Parathyroid adenoma (tissue), 2 donors: ENCODE results near the gene HELZ.
"Not testable (repeated sequence)": the region's sequence is repeated elsewhere in the genome, so short reads cannot be mapped to it uniquely, and the experiment has no call there.

Experiments
- H2AFZ ChIP-seq: fragments of 300-600 bp; sonication (generic); one replicate; pipeline ENCODE4 v1.7.0; 2017; ENCODE audit warnings: antibody characterized with exemption, mild to moderate bottlenecking
- H3K27ac ChIP-seq: fragments of 300-600 bp; sonication (generic); one replicate; pipeline ENCODE4 v1.7.0; 2017
- H3K27me3 ChIP-seq: fragments of 300-600 bp; sonication (generic); one replicate; pipeline ENCODE4 v1.7.0; 2017; ENCODE audit warnings: low read length; ENCODE audit not compliant: control insufficient read depth, insufficient read depth
- H3K36me3 ChIP-seq: fragments of 300-600 bp; sonication (generic); one replicate; pipeline ENCODE4 v1.7.0; 2017; ENCODE audit warnings: low read length; ENCODE audit not compliant: control insufficient read depth, insufficient read depth
- H3K4me1 ChIP-seq: fragments of 300-600 bp; sonication (generic); one replicate; pipeline ENCODE4 v1.7.0; 2017; ENCODE audit warnings: control low read depth
- H3K4me2 ChIP-seq: fragments of 300-600 bp; sonication (generic); one replicate; pipeline ENCODE4 v1.7.0; 2017; ENCODE audit warnings: low read length
- H3K4me3 ChIP-seq: fragments of 300-600 bp; sonication (generic); one replicate; pipeline ENCODE4 v1.7.0; 2017; ENCODE audit warnings: low read depth, low read length
- H3K79me2 ChIP-seq: fragments of 300-600 bp; sonication (generic); one replicate; pipeline ENCODE4 v1.7.0; 2017; ENCODE audit warnings: control low read depth
- H3K9ac ChIP-seq: fragments of 300-600 bp; sonication (generic); one replicate; pipeline ENCODE4 v1.7.0; 2017; ENCODE audit warnings: mild to moderate bottlenecking
- H3K9me3 ChIP-seq: fragments of 300-600 bp; sonication (generic); one replicate; pipeline ENCODE4 v1.7.0; 2017; ENCODE audit warnings: low read length; ENCODE audit not compliant: control insufficient read depth
- TF ChIP-seq, protein P1 (sequence below): fragments of 300-600 bp; sonication (generic); IDR thresholded peaks from one replicate; pipeline ENCODE4 v1.7.0; 2017; ENCODE audit warnings: antibody characterized with exemption, mild to moderate bottlenecking
- donor health status: primary hyperparathyroidism.

The HELZ gene

DNA sequence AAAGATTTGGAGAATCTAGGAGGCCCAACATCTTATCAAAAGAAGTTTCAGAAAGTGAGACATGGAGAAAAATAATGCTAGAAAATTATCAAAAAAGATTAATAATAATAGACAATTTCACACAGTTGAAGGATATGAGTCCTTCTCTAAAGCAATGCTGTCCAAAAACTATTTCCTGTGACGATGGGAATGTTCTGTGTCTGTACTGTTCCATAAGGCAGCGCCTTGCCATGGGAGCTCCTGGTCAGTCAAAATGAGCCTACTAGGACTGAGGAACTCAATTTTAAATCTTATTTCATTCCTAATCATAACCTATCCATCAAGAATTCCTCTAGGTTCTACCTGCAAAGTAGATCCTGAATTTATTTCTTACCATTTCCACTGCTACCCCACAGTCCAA, 151.6 kb downstream of the HELZ start:
- no peak overlapping the region for H3K4me2 ChIP-seq
- H3K4me3 ChIP-seq, result no peak overlapping the region
- H3K4me1 ChIP-seq, result no peaks in the 10 kb centered on the region
- TF ChIP-seq, protein P1, sequence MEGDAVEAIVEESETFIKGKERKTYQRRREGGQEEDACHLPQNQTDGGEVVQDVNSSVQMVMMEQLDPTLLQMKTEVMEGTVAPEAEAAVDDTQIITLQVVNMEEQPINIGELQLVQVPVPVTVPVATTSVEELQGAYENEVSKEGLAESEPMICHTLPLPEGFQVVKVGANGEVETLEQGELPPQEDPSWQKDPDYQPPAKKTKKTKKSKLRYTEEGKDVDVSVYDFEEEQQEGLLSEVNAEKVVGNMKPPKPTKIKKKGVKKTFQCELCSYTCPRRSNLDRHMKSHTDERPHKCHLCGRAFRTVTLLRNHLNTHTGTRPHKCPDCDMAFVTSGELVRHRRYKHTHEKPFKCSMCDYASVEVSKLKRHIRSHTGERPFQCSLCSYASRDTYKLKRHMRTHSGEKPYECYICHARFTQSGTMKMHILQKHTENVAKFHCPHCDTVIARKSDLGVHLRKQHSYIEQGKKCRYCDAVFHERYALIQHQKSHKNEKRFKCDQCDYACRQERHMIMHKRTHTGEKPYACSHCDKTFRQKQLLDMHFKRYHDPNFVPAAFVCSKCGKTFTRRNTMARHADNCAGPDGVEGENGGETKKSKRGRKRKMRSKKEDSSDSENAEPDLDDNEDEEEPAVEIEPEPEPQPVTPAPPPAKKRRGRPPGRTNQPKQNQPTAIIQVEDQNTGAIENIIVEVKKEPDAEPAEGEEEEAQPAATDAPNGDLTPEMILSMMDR, result no peak
- H3K79me2 ChIP-seq, result peaks cover 7% of the 10 kb centered on the region
- no peaks in the 10 kb centered on the region for H3K27me3 ChIP-seq
- no peak overlapping the region for H3K27ac ChIP-seq
- H3K9ac ChIP-seq, result no peak overlapping the region
- H3K9me3 ChIP-seq, result no peaks in the 10 kb centered on the region
- no peaks in the 10 kb centered on the region for H3K36me3 ChIP-seq
- no peak overlapping the region for H2AFZ ChIP-seq

DNA sequence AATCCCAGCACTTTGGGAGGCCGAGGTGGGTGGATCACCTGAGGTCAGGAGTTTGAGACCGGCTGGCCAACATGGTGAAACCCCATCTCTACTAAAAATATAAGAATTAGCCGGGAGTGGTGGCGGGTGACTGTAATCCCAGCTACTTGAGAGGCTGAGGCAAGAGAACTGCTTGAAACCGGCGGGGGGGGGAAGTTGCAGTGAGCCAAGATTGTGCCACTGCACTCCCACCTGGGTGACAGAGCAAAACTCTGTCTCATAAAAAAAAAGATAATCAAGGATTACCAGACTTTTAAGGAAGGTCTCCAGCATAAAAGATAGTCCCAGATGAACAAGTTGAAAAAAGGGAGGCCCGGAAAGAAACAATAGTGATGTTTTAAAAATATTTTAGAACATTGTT, 152.3 kb downstream of the HELZ start:
- not testable (repeated sequence) for H3K27me3 ChIP-seq, H3K9ac ChIP-seq, H3K4me2 ChIP-seq, H3K4me1 ChIP-seq, H2AFZ ChIP-seq, H3K27ac ChIP-seq, H3K4me3 ChIP-seq, H3K79me2 ChIP-seq, H3K36me3 ChIP-seq, H3K9me3 ChIP-seq

DNA sequence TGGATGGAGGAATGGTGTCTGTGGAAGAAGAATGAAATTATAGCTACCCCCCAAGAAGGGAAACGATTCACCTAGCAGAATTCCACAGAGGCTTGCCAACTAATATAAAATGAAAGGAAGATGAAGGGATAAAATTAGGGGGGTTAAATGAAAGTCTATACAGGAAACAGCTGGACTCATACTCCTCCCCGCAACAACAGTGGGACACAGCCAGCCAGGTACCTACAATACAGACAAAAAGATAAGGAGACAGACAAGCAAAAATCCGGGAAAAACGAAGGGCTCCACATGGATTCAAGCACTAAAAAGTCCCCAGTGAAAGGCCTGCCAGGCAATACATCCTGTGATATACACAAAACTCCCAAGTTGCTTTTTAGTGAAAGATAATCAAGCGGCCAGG, 152.7 kb downstream of the HELZ start:
- Histone ChIP-seq H3K9ac (no peak overlapping the region), H3K9me3 (no peaks in the 10 kb centered on the region), H3K27me3 (no peaks in the 10 kb centered on the region), H3K27ac (no peak overlapping the region), H3K36me3 (no peaks in the 10 kb centered on the region), H3K4me1 (no peaks in the 10 kb centered on the region), H3K4me3 (no peak overlapping the region), H3K4me2 (no peak overlapping the region), H3K79me2 (peaks cover 9% of the 10 kb centered on the region), H2AFZ (no peak overlapping the region)
- TF ChIP-seq, protein P1, result no peak

DNA sequence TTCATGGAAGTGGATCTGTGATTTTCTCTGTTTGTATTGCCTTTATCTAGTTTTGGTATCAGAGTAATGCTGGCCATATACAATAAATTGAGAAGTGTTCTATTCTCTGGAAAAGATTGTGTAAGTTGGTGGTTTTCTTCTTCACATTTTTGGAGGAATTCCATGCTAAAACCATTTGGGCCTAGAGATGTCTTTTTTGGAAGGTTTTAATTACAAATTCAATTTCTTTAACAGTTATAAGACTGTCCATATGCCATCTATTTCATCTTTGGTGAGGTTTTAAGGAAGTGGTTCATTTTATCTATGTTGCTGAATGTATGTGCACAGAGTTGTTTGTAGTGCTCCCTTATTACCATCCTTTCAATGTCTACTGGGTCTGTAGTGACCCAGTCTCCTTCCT, 154.7 kb downstream of the HELZ start:
- H3K9ac ChIP-seq, result no peak overlapping the region
- no peak overlapping the region for H3K4me2 ChIP-seq
- peaks cover 8% of the 10 kb centered on the region for H3K79me2 ChIP-seq
- TF ChIP-seq, protein P1, result no peak
- H2AFZ ChIP-seq, result no peak overlapping the region
- H3K9me3 ChIP-seq, result no peaks in the 10 kb centered on the region
- H3K4me1 ChIP-seq, result no peaks in the 10 kb centered on the region
- H3K27ac ChIP-seq, result no peak overlapping the region
- H3K27me3 ChIP-seq, result no peaks in the 10 kb centered on the region
- H3K4me3 ChIP-seq, result no peak overlapping the region
- no peaks in the 10 kb centered on the region for H3K36me3 ChIP-seq

DNA sequence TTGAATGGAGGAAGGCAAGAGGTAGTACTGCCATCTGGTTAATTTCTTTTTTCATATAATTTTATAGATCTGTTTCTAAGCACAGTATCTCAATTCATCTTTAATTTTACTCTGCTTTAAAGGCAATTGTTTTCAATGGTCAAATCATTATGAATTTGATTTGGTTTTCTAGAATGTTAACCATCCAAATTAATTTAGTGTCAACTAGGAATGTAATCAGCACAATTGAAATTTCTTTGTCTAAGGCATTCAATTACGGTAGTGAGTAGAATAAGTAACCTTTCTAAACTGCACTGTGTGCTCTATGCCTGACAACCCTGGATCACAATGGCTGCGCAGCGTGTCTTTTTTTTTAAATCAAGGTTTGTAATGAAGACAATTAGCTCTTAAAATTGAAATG, 156.4 kb downstream of the HELZ start:
- H3K4me3 ChIP-seq, result no peak overlapping the region
- H2AFZ ChIP-seq, result no peak overlapping the region
- no peak overlapping the region for H3K27ac ChIP-seq
- TF ChIP-seq, protein P1, result no peak
- H3K79me2 ChIP-seq, result peaks cover 9% of the 10 kb centered on the region
- no peaks in the 10 kb centered on the region for H3K4me1 ChIP-seq
- no peaks in the 10 kb centered on the region for H3K36me3 ChIP-seq
- H3K4me2 ChIP-seq, result no peak overlapping the region
- H3K9me3 ChIP-seq, result no peaks in the 10 kb centered on the region
- no peak overlapping the region for H3K9ac ChIP-seq
- H3K27me3 ChIP-seq, result no peaks in the 10 kb centered on the region
